MCF 10A (cell line): ENCODE results near the gene EMC8. TPM values are rescaled to one million over a fixed set of nuclear protein-coding genes. Genes with fewer than 3 reads are reported as not detected.
"Not testable (repeated sequence)": the region's sequence is repeated elsewhere in the genome, so short reads cannot be mapped to it uniquely, and the experiment has no call there.

ENCODE experiments used
- BruUV-seq: library from RNA; stranded (reverse); fragments of 400-500 nt; replicated peaks from 2 replicates; lab custom pipeline; 2021; lab: Mats Ljungman, UMichigan
- CTCF ChIA-PET: fragments of 300-600 bp; sonication (Branson Sonifier 250); formaldehyde crosslinking; extraction: SDS; loops from one replicate; lab custom pipeline; 2021; ENCODE audit warnings: antibody characterized with exemption, inconsistent platforms; lab: Yijun Ruan, JAX
- POLR2A ChIA-PET: fragments of 300-600, 350-650 bp; sonication (Branson Sonifier 250); formaldehyde crosslinking; extraction: SDS; loops from one replicate; lab custom pipeline; 2020; ENCODE audit warnings: antibody characterized with exemption, inconsistent platforms; lab: Yijun Ruan, JAX
- DNase-seq: peaks from one replicate; pipeline ENCODE4 v3.0.0-alpha.2; 2018; ENCODE audit not compliant: unreplicated experiment
- H3K27ac Mint-ChIP-seq: one replicate; pipeline ENCODE4 v1.8.0; 2022; ENCODE audit warnings: mild to moderate bottlenecking, low read depth, mixed read lengths; ENCODE audit not compliant: unreplicated experiment
- H3K27me3 Mint-ChIP-seq: one replicate; pipeline ENCODE4 v1.8.0; 2022; ENCODE audit warnings: mixed read lengths; ENCODE audit not compliant: insufficient read depth, unreplicated experiment
- H3K36me3 Mint-ChIP-seq: one replicate; pipeline ENCODE4 v1.8.0; 2022; ENCODE audit warnings: mild to moderate bottlenecking, moderate library complexity, mixed read lengths; ENCODE audit not compliant: insufficient read depth, unreplicated experiment
- H3K4me1 Mint-ChIP-seq: one replicate; pipeline ENCODE4 v1.8.0; 2022; ENCODE audit warnings: mixed read lengths; ENCODE audit not compliant: insufficient read depth, unreplicated experiment
- H3K4me3 Mint-ChIP-seq: one replicate; pipeline ENCODE4 v1.8.0; 2022; ENCODE audit warnings: mild to moderate bottlenecking, moderate library complexity, mixed read lengths; ENCODE audit not compliant: unreplicated experiment
- H3K9me3 Mint-ChIP-seq: one replicate; pipeline ENCODE4 v1.8.0; 2022; ENCODE audit warnings: mixed read lengths; ENCODE audit not compliant: unreplicated experiment
- CTCF ChIP-seq: fragments of 200-600 bp; IDR thresholded peaks from one replicate; pipeline ENCODE4 v1.8.0; 2022; ENCODE audit warnings: antibody characterized with exemption, mild to moderate bottlenecking; ENCODE audit not compliant: unreplicated experiment
- intact Hi-C: fragments of 100-400 bp; cut with micrococcal nuclease; formaldehyde crosslinking; loops from 2 replicates; pipeline ENCODE4 v1.14.1; 2022
- total RNA-seq: library from RNA; stranded (reverse); gene quantifications from 2 replicates; pipeline ENCODE4 v1.2.3, GENCODE V29; 2022

Gene EMC8
- total RNA-seq, 1 experiment from 2014 or later, result 68.5 TPM

DNA sequence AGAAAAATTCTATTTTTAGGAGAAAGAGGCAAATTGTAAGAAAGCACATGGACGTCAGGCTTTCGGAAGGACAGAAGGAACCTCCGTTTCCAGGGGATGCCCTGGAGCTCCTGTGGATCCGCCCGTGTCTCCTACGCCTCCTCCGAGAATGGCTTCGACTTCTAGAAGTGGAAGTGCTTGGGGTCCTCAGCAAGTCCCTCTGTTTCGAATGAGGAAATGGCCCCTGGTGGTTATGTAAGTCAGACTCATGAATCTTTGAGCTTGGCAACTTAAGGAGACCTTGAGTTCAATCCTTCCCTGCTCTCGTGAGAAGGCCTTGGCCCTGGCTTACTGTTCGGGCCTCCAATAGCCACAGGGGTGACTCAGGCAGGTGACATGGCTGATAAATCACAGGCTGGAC is 39.0 kb upstream of the EMC8 start:
- H3K4me3 Mint-ChIP-seq, result no peak overlapping the region
- no peak overlapping the region for H3K27ac Mint-ChIP-seq
- POLR2A ChIA-PET, result no interaction called here
- no TSS peak for BruUV-seq
- no peaks in the 10 kb centered on the region for H3K9me3 Mint-ChIP-seq
- H3K27me3 Mint-ChIP-seq, result peaks cover 83% of the 10 kb centered on the region
- no peaks in the 10 kb centered on the region for H3K4me1 Mint-ChIP-seq
- H3K36me3 Mint-ChIP-seq, result no peaks in the 10 kb centered on the region
- TF ChIP-seq CTCF, result no peak
- intact Hi-C loops, result no loop called here
- no peak for DNase-seq
- CTCF ChIA-PET, result interaction anchor here (1.4 kb wide), 1 partner anchor 17 kb away, joined by 9 read pairs; no protein-coding TSS in a partner anchor

DNA sequence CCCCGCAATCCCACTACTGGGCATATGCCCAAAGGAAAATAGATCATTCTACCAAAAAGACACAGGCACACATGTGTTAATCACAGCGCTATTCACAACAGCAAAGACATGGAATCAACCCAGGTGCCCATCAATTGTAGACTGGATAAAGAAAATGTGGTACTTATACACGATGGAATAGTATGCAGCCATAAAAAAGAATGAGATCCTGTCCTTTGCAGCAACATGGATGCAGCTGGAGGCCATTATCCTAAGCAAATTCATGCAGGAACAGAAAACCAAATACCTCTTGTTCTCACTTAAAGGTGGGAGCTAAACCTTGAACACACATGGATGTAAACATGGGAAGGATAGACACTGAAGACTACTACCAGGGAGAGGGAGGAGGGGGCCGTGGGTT is 38.3 kb upstream of the EMC8 start:
- BruUV-seq, H3K9me3 Mint-ChIP-seq, H3K36me3 Mint-ChIP-seq, H3K27ac Mint-ChIP-seq, DNase-seq, intact Hi-C loops, POLR2A ChIA-PET, H3K4me3 Mint-ChIP-seq, H3K4me1 Mint-ChIP-seq: not testable (repeated sequence)
- peaks cover 82% of the 10 kb centered on the region for H3K27me3 Mint-ChIP-seq
- CTCF ChIA-PET, result interaction anchor here (1.4 kb wide), 1 partner anchor 16 kb away, joined by 9 read pairs; no protein-coding TSS in a partner anchor

DNA sequence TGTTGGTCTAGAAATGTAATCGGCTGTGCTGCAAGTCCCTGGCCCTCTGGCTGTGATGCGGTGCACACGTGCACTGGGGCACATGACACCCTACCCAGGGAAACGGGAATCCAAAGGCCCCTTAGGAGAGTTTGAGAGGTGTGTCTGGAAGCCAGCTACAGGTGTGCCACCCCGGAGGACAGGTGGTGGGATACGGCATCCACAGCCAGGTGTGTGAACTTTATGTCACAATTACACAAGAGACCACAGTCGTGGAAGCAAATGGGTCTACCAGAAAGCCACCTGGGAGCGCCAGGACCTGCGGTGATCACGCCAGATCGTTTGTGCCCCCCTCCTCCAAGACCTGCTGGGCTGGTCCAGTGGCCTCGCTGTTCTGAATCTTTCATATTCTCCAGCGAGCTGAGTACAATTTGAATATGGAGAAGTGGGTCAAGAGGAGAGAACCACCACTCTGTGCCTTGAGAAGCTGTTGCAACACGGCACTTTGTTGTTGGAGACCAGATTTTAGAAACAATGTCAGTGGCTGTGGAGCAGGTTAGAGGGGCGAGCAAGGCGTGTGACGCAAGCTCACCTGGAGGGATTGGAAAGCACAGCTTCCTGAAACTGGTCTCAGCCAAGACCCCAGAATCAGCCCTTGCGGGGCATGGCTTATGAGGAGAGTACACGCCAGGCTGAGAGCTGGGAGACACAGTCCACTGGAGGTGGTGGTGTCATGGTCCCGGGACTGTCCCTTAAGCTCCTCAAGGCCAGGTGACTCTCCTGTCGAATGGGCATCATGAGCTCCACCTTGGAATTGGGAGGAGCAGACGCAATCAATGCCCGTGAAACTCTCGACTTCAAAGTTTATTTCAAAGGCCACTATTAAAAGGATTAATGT is 37.6 kb upstream of the EMC8 start:
- H3K36me3 Mint-ChIP-seq, result no peaks in the 10 kb centered on the region
- no peaks in the 10 kb centered on the region for H3K4me1 Mint-ChIP-seq
- H3K27me3 Mint-ChIP-seq, result peaks cover 87% of the 10 kb centered on the region
- ChIA-PET CTCF (interaction anchor here (4.0 kb wide), 1 partner anchor 16 kb away, joined by 24 read pairs; no protein-coding TSS in a partner anchor), POLR2A (no interaction called here)
- no peaks in the 10 kb centered on the region for H3K9me3 Mint-ChIP-seq
- TF ChIP-seq CTCF, result no peak
- intact Hi-C loops, result no loop called here
- DNase-seq, result no peak
- H3K4me3 Mint-ChIP-seq, result no peak overlapping the region
- no peak overlapping the region for H3K27ac Mint-ChIP-seq
- no TSS peak for BruUV-seq

DNA sequence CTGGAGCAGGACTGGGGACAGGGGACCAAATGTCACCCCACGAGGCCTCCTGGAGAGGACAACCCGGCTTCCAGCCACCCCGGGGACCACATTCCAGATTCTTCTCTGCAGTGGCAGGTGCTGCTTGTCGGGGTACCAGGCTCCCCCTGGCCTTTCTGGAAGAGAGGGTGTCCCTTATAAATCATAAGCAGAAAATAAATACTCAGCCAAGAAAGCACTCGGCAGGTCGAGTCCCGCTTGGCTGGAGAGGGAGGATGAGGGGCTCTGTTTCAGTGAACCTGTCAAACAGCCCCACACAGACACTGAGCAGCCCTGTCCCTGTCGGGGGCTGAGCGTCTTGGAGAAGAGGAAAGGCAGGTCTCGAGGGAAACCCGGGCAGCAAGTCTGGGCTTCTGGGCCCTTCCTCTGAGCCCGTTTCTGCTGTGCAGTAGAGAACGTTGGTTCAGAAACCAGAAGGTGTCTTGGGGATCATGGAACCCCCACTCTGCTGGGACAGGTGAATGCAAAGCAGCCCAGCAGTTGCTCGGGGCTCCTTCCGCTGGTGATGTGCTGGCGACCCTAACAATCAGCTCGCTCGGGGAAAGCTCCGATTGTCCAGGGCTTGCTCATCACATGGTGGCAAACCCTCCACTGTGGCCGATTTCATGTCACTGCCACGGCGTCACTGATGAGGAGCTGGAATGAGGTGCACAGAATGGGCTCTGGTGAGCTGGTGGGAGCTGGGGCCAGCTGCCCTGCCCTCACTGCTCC is 36.8 kb upstream of the EMC8 start:
- no peak overlapping the region for H3K4me3 Mint-ChIP-seq
- ChIA-PET CTCF (interaction anchor here (4.0 kb wide), 1 partner anchor 16 kb away, joined by 24 read pairs; no protein-coding TSS in a partner anchor), POLR2A (no interaction called here)
- H3K27me3 Mint-ChIP-seq, result peaks cover 89% of the 10 kb centered on the region
- intact Hi-C loops, result no loop called here
- H3K9me3 Mint-ChIP-seq, result no peaks in the 10 kb centered on the region
- H3K36me3 Mint-ChIP-seq, result no peaks in the 10 kb centered on the region
- no peak for TF ChIP-seq CTCF
- no peak for DNase-seq
- no peak overlapping the region for H3K27ac Mint-ChIP-seq
- BruUV-seq, result no TSS peak
- no peaks in the 10 kb centered on the region for H3K4me1 Mint-ChIP-seq
